Uterus (tissue), 2 donors: ENCODE measurements around the gene OPN5.

Source experiments
- CTCF ChIP-seq, 4 experiments: fragments of 200-600 bp in 2 of 4; fragments of 450-650 bp in 2 of 4; sonication (generic) in 2 of 4; IDR thresholded peaks; one replicate each; pipeline ENCODE4 v1.5.1; 2016 to 2019; ENCODE audit warnings: antibody characterized with exemption in 4 of 4, mild to moderate bottlenecking in 2 of 4, moderate library complexity in 1 of 4
- POLR2A ChIP-seq, 2 donors: fragments of 450-650 bp; IDR thresholded peaks; one replicate each; pipeline ENCODE4 v1.6.1; 2016; ENCODE audit warnings: antibody characterized with exemption in 2 of 2, mild to moderate bottlenecking in 1 of 2, moderate library complexity in 1 of 2

DNA sequence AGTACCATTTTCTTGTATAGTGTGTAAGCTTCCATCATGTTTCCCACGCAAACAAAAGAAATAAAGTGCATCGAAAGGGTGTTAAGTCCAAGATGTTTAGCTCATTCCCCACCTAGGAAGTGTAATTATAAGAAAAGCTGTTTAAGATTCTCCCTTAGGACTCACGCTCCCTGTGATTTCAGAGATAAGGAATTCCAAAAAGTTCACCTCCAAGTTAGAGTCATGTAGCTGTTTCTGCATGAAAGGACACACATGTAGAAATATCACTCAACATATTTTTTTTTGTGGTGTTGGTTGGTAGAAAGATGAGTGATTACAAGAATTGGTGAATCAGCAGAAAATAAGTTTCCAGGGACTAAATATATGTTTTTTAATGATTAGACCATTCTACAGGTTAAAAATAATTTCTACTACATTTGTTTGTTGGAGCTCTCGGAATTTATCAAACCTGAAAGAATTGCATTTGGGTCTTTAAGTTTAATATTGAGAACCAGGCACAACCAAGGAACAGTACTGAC lies 10.4 kb downstream of the OPN5 start:
- TF ChIP-seq CTCF (IDR thresholded peaks at IDR 0.05), result no peak
- TF ChIP-seq POLR2A (IDR thresholded peaks at IDR 0.05), result no peak
